Esophagus muscularis mucosa (tissue), 4 donors: ENCODE measurements around the gene TRIP13.

Experiments
- CTCF ChIP-seq, 3 experiments: fragments of 200-600 bp in 2 of 3; fragments of 450-650 bp in 1 of 3; sonication (generic) in 2 of 3; IDR thresholded peaks; one replicate each; pipeline ENCODE4 v1.5.1; 2017 to 2019; ENCODE audit warnings: antibody characterized with exemption in 3 of 3, mild to moderate bottlenecking in 2 of 3, moderate library complexity in 1 of 3
- EP300 ChIP-seq: sonication (generic); formaldehyde crosslinking; IDR thresholded peaks from one replicate; pipeline ENCODE4 v1.6.1; 2017; ENCODE audit warnings: antibody characterized with exemption
- POLR2A ChIP-seq: fragments of 450-650 bp; IDR thresholded peaks from one replicate; pipeline ENCODE4 v1.6.1; 2017; ENCODE audit warnings: antibody characterized with exemption, moderate library complexity, mild to moderate bottlenecking, low read depth
- POLR2AphosphoS5 ChIP-seq, 2 donors: sonication (generic); formaldehyde crosslinking; IDR thresholded peaks; one replicate each; pipeline ENCODE4 v1.6.1; 2017; ENCODE audit warnings: antibody characterized with exemption in 2 of 2

- TF ChIP-seq POLR2A (no peak), CTCF (IDR thresholded peaks at IDR 0.05) (no peak), POLR2AphosphoS5 (IDR thresholded peaks at IDR 0.05) (no peak), EP300 (no peak)
Observed at GRCh38 chr5:953535-954449, 61.1 kb downstream of the TRIP13 start.
